GM10248 (cell line): ENCODE measurements around the gene VAPA.

Source experiments
- CTCF ChIA-PET: fragments of 300-600 bp; sonication (Branson Sonifier 250); formaldehyde crosslinking; extraction: SDS; loops from one replicate; lab custom pipeline; 2021; ENCODE audit warnings: antibody characterized with exemption; lab: Yijun Ruan, JAX
- POLR2A ChIA-PET: fragments of 350-650 bp; sonication (Branson Sonifier 250); formaldehyde crosslinking; extraction: SDS; loops from one replicate; lab custom pipeline; 2020; ENCODE audit warnings: antibody characterized with exemption; lab: Yijun Ruan, JAX
- DNase-seq: peaks from one replicate; pipeline ENCODE4 v3.0.0; 2012; ENCODE audit errors: extremely low spot score
- CTCF ChIP-seq: IDR thresholded peaks from 2 replicates; pipeline ENCODE4 v1.5.1; 2012; ENCODE audit warnings: mild to moderate bottlenecking, low read depth; ENCODE audit errors: extremely low read depth, missing control alignments, control extremely low read depth

VAPA gene

GRCh38 chr18:9971313-9971920 is 57.6 kb downstream of the VAPA start:
- TF ChIP-seq CTCF: peak; percentile 81
- CTCF ChIA-PET: interaction anchor here (1.0 to 4.2 kb wide), 20 partner anchors 9 to 1582 kb away, joined by 3 to 91 read pairs (median 4); no protein-coding TSS in a partner anchor
- peak; percentile 76 for DNase-seq
- POLR2A ChIA-PET: no interaction called here

GRCh38 chr18:9973470-9973869 is 59.7 kb downstream of the VAPA start:
- ChIA-PET POLR2A (no interaction called here), CTCF (interaction anchor here (1.4 to 3.3 kb wide), 4 partner anchors 11 to 585 kb away, joined by 3 to 17 read pairs (median 10); no protein-coding TSS in a partner anchor)
- DNase-seq: no peak
- no peak for TF ChIP-seq CTCF

GRCh38 chr18:9974279-9974915 is 60.6 kb downstream of the VAPA start:
- TF ChIP-seq CTCF: no peak
- POLR2A ChIA-PET: no interaction called here
- no peak for DNase-seq
- CTCF ChIA-PET: interaction anchor here (1.0 to 3.3 kb wide), 4 partner anchors 10 to 544 kb away, joined by 3 to 17 read pairs (median 10); no protein-coding TSS in a partner anchor

- POLR2A ChIA-PET: no interaction called here
- no peak for DNase-seq
- TF ChIP-seq CTCF: no peak
- CTCF ChIA-PET: interaction anchor here (3.2 kb wide), 1 partner anchor 543 kb away, joined by 17 read pairs; no protein-coding TSS in a partner anchor
These were observed 61.8 kb downstream of the VAPA start for GRCh38 chr18:9975658-9976057.

GRCh38 chr18:9982711-9983110 is 68.9 kb downstream of the VAPA start:
- no peak for DNase-seq
- POLR2A ChIA-PET: no interaction called here
- CTCF ChIA-PET: interaction anchor here (1.4 to 3.0 kb wide), 3 partner anchors 11 to 537 kb away, joined by 3 to 10 read pairs (median 4); no protein-coding TSS in a partner anchor
- no peak for TF ChIP-seq CTCF

GRCh38 chr18:9984080-9984479 is 70.3 kb downstream of the VAPA start:
- no peak for DNase-seq
- no peak for TF ChIP-seq CTCF
- POLR2A ChIA-PET: no interaction called here
- CTCF ChIA-PET: interaction anchor here (2.4 kb wide), 1 partner anchor 11 kb away, joined by 8 read pairs; no protein-coding TSS in a partner anchor
